HL-60 (cell line): Measurements from ENCODE around the gene C5orf58.

Source experiments
- DNase-seq, 2 experiments: peaks; one replicate each; pipeline ENCODE4 v3.0.0-alpha.2; 2010 to 2020; ENCODE audit warnings: low read depth in 1 of 2, low spot score in 1 of 2
- H3K27ac ChIP-seq: fragments of 250-450 bp; sonication (Bioruptor Pico); replicated peaks from 2 replicates; pipeline ENCODE4 v1.5.1; 2020; ENCODE audit warnings: mild to moderate bottlenecking, moderate library complexity
- H3K27me3 ChIP-seq: fragments of 250-450 bp; sonication (Bioruptor Pico); 2 replicates; pipeline ENCODE4 v1.5.1; 2021; ENCODE audit warnings: mild to moderate bottlenecking, moderate library complexity; ENCODE audit not compliant: insufficient read depth, poor library complexity, severe bottlenecking
- H3K4me3 ChIP-seq: replicated peaks from 2 replicates; pipeline ENCODE4 v1.5.1; 2011; ENCODE audit warnings: mild to moderate bottlenecking, control low read depth, low read length; ENCODE audit not compliant: insufficient read depth
- GABPA ChIP-seq: IDR thresholded peaks from 2 replicates; pipeline ENCODE4 v1.6.1; 2012; ENCODE audit warnings: low read depth
- POLR2AphosphoS5 ChIP-seq: IDR thresholded peaks from 2 replicates; pipeline ENCODE4 v1.6.1; 2012; ENCODE audit warnings: low read depth
- SPI1 ChIP-seq: IDR thresholded peaks from 2 replicates; pipeline ENCODE4 v1.6.1; 2012; ENCODE audit warnings: low read depth, mild to moderate bottlenecking, borderline replicate concordance
- TF ChIP-seq, protein P1 (sequence below): IDR thresholded peaks from one replicate; pipeline ENCODE4 v1.5.1; 2011; ENCODE audit warnings: low read length, control low read depth, inconsistent platforms; ENCODE audit not compliant: insufficient read depth
- TF ChIP-seq, protein P2 (sequence below): IDR thresholded peaks from 2 replicates; pipeline ENCODE4 v1.6.1; 2012; ENCODE audit warnings: low read depth; ENCODE audit not compliant: insufficient replicate concordance

C5orf58 gene

DNA sequence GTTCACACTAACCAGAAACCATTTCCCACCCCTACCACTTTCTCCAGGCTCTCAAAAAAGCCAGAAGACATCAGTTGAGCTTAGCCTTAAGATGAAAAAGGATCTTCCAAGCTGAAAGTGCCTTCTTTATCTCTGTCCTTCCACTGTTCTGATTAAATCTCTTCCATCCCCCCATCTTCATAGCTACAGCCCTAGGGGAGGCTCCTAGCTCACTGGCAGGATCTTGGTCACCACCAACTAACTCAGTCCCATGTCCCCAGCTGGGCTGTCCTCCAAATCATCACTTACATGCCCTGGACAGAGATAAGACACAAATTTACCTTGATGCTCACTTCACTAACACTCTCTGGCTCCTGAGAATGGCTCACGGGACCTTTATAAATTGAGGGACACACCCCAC is 50.5 kb downstream of the C5orf58 start:
- Histone ChIP-seq H3K27ac (no peak overlapping the region; the same call in none of the 2 replicates), H3K4me3 (no peak overlapping the region), H3K27me3 (no peaks in the 10 kb centered on the region)
- DNase-seq = no peak
- no peak for TF ChIP-seq SPI1
- TF ChIP-seq, protein P1, sequence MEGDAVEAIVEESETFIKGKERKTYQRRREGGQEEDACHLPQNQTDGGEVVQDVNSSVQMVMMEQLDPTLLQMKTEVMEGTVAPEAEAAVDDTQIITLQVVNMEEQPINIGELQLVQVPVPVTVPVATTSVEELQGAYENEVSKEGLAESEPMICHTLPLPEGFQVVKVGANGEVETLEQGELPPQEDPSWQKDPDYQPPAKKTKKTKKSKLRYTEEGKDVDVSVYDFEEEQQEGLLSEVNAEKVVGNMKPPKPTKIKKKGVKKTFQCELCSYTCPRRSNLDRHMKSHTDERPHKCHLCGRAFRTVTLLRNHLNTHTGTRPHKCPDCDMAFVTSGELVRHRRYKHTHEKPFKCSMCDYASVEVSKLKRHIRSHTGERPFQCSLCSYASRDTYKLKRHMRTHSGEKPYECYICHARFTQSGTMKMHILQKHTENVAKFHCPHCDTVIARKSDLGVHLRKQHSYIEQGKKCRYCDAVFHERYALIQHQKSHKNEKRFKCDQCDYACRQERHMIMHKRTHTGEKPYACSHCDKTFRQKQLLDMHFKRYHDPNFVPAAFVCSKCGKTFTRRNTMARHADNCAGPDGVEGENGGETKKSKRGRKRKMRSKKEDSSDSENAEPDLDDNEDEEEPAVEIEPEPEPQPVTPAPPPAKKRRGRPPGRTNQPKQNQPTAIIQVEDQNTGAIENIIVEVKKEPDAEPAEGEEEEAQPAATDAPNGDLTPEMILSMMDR = no peak
- no peak for TF ChIP-seq POLR2AphosphoS5
- TF ChIP-seq GABPA = no peak
- TF ChIP-seq, protein P2, sequence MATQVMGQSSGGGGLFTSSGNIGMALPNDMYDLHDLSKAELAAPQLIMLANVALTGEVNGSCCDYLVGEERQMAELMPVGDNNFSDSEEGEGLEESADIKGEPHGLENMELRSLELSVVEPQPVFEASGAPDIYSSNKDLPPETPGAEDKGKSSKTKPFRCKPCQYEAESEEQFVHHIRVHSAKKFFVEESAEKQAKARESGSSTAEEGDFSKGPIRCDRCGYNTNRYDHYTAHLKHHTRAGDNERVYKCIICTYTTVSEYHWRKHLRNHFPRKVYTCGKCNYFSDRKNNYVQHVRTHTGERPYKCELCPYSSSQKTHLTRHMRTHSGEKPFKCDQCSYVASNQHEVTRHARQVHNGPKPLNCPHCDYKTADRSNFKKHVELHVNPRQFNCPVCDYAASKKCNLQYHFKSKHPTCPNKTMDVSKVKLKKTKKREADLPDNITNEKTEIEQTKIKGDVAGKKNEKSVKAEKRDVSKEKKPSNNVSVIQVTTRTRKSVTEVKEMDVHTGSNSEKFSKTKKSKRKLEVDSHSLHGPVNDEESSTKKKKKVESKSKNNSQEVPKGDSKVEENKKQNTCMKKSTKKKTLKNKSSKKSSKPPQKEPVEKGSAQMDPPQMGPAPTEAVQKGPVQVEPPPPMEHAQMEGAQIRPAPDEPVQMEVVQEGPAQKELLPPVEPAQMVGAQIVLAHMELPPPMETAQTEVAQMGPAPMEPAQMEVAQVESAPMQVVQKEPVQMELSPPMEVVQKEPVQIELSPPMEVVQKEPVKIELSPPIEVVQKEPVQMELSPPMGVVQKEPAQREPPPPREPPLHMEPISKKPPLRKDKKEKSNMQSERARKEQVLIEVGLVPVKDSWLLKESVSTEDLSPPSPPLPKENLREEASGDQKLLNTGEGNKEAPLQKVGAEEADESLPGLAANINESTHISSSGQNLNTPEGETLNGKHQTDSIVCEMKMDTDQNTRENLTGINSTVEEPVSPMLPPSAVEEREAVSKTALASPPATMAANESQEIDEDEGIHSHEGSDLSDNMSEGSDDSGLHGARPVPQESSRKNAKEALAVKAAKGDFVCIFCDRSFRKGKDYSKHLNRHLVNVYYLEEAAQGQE = no peak

DNA sequence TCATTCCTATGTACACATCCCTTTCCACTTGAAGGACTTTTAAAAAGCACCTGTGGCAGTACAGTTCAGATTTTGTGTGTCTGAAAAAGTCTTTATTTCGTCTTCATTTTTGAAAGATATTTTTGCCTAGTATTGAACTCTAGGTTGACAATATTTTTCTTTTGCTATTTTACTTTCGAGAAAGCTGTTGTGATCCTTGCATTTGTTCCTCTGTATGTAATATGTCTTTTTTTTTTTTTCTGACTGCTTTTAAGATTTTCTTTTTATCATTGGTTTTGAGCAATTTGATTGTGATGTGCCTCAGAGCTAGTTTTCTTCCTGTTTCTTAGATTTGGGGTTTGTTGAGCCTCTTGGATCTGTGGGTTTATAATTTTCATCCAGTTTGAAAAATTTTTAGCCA is 51.4 kb downstream of the C5orf58 start:
- Histone ChIP-seq H3K27me3 (no peaks in the 10 kb centered on the region), H3K4me3 (no peak overlapping the region), H3K27ac (no peak overlapping the region)
- DNase-seq = no peak
- TF ChIP-seq POLR2AphosphoS5 (no peak), SPI1 (no peak), GABPA (no peak)
- TF ChIP-seq, protein P2 = no peak
- TF ChIP-seq, protein P1 = no peak

DNA sequence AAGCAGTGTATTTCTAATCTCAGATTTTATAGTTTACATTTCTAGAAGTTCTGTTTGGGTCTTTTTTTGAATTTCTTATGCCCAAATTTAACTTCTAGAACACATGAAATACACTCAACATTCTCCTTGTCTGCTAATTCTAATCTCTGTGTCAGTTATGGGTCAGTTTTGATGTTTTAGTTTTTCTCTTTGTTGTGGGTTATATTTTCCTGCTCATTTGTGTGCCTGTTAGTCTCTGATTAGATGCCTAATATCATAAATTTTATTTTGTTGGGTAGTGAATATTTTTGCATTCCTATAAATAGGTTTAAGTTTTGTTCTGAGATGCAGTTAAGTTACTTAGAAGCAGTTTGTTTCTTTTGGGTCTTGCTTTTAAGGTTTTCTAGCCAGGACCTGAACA is 52.4 kb downstream of the C5orf58 start:
- no peak for DNase-seq
- Histone ChIP-seq H3K27me3 (no peaks in the 10 kb centered on the region), H3K27ac (peak overlapping the region; percentile 3; the same call in 1 of the 2 replicates), H3K4me3 (no peak overlapping the region)
- no peak for TF ChIP-seq SPI1
- TF ChIP-seq, protein P1 = no peak
- TF ChIP-seq GABPA = no peak
- TF ChIP-seq, protein P2 = no peak
